Muscle layer of colon (tissue), 2 donors: ENCODE results near the gene CFAP210.
"Not testable (repeated sequence)": the region's sequence is repeated elsewhere in the genome, so short reads cannot be mapped to it uniquely, and the experiment has no call there.

ENCODE experiments used
- H3K27ac ChIP-seq: one replicate; pipeline ENCODE4 v1.7.0; 2013; ENCODE audit warnings: low read depth, mild to moderate bottlenecking, low read length, moderate library complexity
- H3K27me3 ChIP-seq, 2 donors: one replicate each; pipeline ENCODE4 v1.7.0; 2013; ENCODE audit warnings: low read length in 2 of 2, mild to moderate bottlenecking in 2 of 2; ENCODE audit not compliant: insufficient read depth in 2 of 2, control insufficient read depth in 1 of 2
- H3K36me3 ChIP-seq: one replicate; pipeline ENCODE4 v1.7.0; 2013; ENCODE audit warnings: mild to moderate bottlenecking, low read length; ENCODE audit not compliant: insufficient read depth
- H3K4me1 ChIP-seq: one replicate; pipeline ENCODE4 v1.7.0; 2013; ENCODE audit warnings: mild to moderate bottlenecking, low read length; ENCODE audit not compliant: insufficient read depth
- H3K4me3 ChIP-seq, 2 donors: one replicate each; pipeline ENCODE4 v1.7.0; 2013; ENCODE audit warnings: low read length in 2 of 2, low read depth in 1 of 2, mild to moderate bottlenecking in 1 of 2, moderate library complexity in 1 of 2
- H3K9ac ChIP-seq: one replicate; pipeline ENCODE4 v1.7.0; 2013; ENCODE audit warnings: low read length
- H3K9me3 ChIP-seq: one replicate; pipeline ENCODE4 v1.7.0; 2013; ENCODE audit warnings: mild to moderate bottlenecking, low read length
- donor health status: abdominal sarcoma.
- donor health status: Adenocarcinoma of cecum.

Gene CFAP210

DNA sequence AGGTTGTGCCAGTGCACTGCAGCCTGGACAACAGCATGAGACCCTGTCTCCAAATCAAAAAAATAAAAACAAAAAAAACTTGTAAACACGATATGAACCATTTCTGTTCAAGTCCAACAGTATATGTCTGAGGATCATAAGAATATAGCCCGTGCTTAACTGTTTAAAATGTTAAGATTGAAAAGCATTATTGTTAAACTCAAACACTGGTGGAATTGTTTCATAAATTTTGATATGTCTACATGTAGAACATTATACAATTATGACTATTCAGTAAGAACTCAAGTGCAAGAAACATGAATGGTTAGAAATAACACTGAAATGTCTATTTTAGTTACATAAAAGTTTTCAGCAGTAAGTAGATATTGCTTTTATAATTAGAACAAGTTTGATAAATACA, 80.3 kb downstream of the CFAP210 start:
- no peak overlapping the region for H3K4me3 ChIP-seq
- H3K4me1 ChIP-seq: no peaks in the 10 kb centered on the region
- peaks cover 38% of the 10 kb centered on the region for H3K36me3 ChIP-seq
- no peak overlapping the region for H3K27ac ChIP-seq
- H3K9me3 ChIP-seq: no peaks in the 10 kb centered on the region
- no peaks in the 10 kb centered on the region for H3K27me3 ChIP-seq
- H3K9ac ChIP-seq: no peak overlapping the region

DNA sequence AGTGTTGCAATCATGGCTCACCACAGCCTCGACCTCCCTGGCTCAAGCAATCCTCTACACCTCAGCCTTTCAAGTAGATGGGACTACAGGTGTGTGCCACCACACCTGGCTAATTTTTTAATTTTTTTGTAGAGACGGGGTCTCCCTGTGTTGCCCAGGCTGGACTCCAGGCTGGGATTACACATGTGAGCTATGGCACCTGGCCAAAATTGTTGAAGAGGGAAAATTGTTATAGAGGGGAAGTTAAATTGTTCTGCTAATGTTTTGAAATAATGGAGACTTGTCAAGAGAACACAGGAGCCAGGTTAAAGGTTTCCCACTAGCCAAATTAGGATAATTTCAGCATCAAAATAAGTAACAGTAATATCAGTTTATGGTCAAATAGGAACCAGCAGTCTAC, 84.9 kb downstream of the CFAP210 start:
- H3K9ac ChIP-seq: no peak overlapping the region
- no peaks in the 10 kb centered on the region for H3K9me3 ChIP-seq
- H3K4me3 ChIP-seq: no peak overlapping the region
- no peak overlapping the region for H3K27ac ChIP-seq
- no peaks in the 10 kb centered on the region for H3K4me1 ChIP-seq
- H3K36me3 ChIP-seq: peaks cover 35% of the 10 kb centered on the region
- no peaks in the 10 kb centered on the region for H3K27me3 ChIP-seq

DNA sequence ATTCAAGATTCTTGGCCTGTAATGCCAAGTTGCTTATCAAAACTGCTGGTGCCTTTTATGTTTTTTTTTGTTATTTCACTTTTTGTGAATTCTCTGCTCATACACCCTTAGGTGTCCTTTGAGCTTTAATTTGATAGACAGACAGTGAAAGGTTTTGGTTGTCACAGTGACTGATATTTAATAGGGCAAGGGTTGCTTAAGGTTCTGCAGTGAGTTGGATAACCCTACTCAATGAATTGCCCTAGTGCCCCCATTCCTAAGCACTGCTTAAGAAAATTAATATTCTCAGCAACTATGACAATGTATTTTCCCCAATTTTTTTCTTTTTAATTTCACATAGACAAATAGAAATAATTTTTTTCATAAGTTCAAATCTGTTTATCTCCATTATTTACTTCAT, 94.6 kb downstream of the CFAP210 start:
- Histone ChIP-seq H3K4me1 (no peaks in the 10 kb centered on the region), H3K9ac (no peak overlapping the region), H3K9me3 (no peaks in the 10 kb centered on the region), H3K4me3 (no peak overlapping the region), H3K36me3 (no peaks in the 10 kb centered on the region), H3K27ac (no peak overlapping the region), H3K27me3 (no peaks in the 10 kb centered on the region)

DNA sequence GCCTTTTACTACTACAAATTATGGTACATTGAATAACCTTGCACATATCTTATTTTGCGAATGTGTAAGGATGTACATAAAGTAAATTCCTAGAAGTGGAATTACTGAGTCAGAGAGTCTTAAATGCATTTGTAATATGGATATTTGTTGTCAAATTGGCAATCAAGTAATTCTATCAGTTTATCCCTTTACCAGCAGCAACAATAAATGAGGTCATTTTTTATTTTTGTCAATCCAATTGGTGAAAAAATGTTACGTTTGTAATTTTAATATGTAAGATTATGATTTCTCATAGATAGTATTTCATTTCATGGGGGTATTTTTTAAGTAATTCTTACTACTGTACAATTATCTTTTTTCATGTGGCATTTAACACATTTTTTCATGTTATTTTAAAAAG, 95.2 kb downstream of the CFAP210 start:
- Histone ChIP-seq H3K27me3 (no peaks in the 10 kb centered on the region), H3K36me3 (no peaks in the 10 kb centered on the region), H3K4me3 (no peak overlapping the region), H3K9ac (no peak overlapping the region), H3K27ac (no peak overlapping the region), H3K4me1 (no peaks in the 10 kb centered on the region), H3K9me3 (no peaks in the 10 kb centered on the region)

DNA sequence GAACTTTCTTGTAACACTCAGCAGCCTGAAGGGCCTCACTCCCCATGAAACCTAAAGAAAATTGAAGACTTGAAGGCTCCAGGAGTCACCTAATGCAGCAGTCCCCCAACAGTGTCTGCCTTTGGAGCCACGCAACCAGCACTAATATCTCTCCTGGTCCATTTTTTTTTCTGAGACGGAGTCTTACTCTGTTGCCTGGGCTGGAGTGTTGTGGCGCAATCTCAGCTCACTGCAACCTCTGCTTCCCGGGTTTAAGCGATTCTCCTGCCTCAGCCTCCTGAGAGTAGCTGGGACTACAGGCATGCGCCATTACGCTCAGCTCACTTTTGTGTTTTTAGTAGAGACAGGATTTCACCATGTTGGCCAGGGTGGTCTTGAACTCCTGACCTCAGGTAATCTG, 97.7 kb downstream of the CFAP210 start:
- H3K4me1 ChIP-seq, H3K4me3 ChIP-seq, H3K27ac ChIP-seq, H3K9ac ChIP-seq, H3K9me3 ChIP-seq, H3K36me3 ChIP-seq, H3K27me3 ChIP-seq: not testable (repeated sequence)
